Stimulated activated CD4-positive, alpha-beta T cell treated with anti-CD3 and anti-CD28 coated beads, TNF-alpha, amount 100 ng/mL, for 1 hour (primary cell): ENCODE data around the gene CTSG.
"Not testable (repeated sequence)": the region's sequence is repeated elsewhere in the genome, so short reads cannot be mapped to it uniquely, and the experiment has no call there.

Experiments used
- DNase-seq, 3 donors: peaks; one replicate each; pipeline ENCODE4 v3.0.0-alpha.2; 2020; ENCODE audit warnings: low read depth in 3 of 3, low spot score in 1 of 3

The CTSG gene, protein sequence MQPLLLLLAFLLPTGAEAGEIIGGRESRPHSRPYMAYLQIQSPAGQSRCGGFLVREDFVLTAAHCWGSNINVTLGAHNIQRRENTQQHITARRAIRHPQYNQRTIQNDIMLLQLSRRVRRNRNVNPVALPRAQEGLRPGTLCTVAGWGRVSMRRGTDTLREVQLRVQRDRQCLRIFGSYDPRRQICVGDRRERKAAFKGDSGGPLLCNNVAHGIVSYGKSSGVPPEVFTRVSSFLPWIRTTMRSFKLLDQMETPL

DNA sequence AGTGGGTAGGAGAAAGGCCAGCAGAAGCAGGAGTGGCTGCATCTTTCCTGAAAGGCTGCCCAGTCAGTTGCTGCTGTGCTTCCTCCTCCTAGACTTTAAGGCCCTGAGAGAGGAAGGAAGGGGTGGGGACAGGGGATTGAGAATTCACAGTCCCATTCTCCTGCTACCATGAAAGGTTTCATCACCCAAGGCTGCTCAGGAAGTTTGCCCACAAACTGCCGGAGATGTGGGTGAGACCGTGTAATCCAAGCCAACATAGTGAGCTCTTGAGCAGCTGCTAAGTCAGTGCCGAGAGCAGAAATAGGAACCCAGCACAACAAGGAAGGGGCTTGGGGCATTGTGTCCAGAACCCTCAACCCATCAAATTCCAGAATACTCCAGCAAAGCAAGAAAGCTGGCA lies at the start of gene CTSG:
CTSG (minus strand) TSS at position 69 of the 400 bp plus-strand sequence; CDS start at position 42, 27 bp downstream.
- DNase-seq = no peak

DNA sequence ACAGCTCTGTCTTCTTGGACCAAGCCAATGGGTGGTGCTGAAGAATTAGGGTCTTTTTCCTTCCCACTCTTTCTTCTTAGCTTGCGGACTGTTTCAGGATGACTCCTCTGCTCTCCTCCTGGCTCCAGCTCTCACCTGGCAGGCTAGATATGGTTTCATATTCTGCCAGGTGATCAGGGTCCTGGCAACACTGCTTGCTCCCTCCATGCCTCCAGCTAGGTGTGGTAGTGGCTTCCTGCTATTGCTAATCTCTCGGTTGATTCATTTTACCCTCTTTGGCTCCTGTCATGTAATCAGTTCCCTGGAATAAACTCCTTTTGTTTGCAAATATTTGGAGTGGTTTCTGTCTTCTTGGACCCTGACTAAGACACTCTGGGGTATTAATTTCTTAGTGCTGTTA lies 37.7 kb upstream of the CTSG start:
- no peak for DNase-seq

DNA sequence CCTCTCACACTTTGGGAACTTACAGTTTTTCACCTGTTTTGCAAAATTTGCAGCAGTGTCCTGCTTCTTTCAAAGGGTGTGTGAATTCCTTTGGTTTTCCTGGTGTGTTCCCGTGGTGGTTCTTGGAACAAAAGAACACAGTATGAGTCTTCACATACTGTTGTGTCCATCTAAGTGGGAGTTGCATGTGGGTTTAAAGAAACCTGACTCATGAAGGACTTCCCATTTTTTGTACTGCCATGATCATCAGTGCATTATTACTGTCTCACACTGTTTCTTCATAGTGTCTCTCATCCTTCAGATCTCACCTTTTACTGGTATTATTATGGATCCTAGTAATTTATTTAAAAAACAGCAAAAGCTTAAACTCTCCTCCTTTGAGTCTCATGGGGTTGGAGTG lies 37.2 kb upstream of the CTSG start:
- DNase-seq = no peak

DNA sequence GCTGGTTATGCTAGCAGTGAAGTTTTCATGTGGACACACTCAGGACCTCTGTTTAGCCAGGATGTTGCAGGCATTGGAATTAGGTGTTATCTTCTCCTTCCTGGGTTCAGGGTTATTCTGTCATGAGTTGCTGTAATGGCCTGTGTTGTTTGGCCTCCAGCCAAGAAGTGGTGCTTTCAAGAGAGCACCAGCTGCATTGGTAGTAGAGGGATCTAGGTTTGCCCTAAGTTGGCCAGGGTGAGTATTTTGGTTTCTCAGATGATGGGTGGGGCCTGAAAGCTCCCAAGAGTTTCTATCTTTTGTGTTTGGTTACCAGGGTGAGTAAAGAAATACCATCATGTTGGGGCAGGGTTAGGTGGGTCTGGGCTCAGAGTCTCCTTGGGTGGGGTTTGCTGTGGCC lies 36.1 kb upstream of the CTSG start:
- no peak for DNase-seq

DNA sequence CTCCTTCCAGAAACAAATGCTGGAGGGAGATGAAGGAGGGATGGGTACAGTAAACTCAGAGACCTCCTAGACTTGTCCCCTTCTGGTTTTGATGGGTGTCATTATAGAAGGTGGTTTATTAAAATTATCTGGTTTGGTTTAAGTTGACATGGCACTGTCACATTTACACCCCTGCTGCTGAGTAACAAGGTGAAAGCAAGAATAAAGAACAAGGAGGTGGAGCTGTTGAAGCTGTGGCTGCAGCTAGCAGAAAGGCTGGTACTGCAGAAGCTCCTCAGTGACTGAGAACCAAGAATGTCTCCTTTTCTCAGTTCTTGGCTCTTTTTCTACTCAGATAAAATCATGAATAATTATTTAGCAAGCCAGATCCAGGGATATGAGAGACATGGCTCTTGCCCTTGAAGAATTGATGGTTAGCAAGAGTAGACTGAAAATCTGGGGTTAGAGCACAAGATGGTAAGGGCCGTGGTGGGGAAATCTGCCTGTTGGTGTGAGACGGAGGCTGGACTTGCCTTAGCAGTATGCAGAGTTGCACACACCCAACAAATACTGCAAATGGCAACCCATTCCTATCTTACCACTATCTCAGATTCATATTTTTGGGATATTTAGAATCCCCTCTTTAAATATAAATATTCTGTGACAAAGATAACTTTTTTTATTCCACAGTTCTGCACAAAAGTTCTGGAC lies 33.8 kb upstream of the CTSG start, which contains the start of gene GZMH:
GZMH (minus strand) TSS at position 31 of the 690 bp plus-strand sequence. CDS start 72 bp downstream, outside the sequence.
- DNase-seq = no peak

DNA sequence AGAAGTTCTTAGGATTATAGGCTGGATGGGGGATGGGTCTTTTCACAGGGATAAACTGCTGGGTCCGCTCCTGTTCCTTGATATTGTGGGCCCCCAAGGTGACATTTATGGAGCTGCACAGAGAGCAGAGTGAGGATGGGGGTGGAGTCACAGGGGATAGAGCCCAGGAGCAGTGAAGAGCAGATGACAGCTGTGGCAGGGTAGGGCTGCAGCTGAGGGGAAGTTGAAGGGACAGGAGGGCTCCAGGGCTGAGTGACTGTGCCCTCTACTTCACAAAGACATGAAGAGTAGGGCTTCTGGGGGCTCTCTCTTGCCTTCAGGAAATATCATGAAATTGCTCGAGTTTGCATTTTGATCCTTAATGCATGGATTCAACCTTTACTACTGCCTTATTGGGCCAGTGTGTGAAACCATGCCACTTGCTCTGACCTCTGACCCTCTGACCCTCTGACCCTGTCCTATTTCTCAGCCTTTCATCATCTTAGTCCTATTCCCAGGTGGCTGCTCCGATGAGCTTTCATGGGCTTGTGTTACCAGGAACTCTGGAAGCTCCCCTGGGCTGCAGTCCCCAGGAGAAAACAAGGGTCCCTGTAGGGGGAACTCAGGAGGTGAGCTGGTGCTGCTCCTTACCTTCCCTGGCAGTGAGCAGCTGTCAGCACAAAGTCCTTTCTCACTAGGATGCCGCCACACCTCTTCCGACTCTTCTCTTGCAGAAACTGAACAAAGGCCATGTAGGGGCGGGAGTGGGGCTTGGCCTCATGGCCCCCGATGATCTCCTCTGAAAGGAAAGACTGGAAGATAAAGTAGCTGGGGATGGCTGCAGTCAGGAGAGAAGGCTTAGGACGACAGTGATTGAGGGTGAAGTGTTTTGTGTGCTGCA lies 31.8 kb upstream of the CTSG start:
- no peak for DNase-seq

DNA sequence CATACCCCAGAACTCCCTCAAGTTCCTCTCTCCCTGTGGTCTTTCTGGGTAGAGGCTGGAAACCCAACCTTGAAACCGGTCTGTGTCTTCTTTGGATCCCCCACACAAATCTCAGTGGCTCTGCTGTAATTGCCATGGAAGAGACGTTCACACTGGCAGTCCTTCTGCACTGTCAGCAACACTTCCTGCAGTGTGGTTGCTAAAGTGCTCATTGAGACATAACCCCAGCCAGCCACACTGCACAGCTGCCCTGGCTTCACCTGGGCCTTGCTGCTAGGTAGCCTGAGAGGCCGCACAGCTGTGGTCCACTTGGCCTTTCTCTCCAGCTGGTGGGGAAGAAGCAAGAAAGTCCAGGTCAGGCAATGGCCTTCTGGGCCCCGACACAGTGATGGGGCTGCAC lies 31.0 kb upstream of the CTSG start:
- no peak for DNase-seq

DNA sequence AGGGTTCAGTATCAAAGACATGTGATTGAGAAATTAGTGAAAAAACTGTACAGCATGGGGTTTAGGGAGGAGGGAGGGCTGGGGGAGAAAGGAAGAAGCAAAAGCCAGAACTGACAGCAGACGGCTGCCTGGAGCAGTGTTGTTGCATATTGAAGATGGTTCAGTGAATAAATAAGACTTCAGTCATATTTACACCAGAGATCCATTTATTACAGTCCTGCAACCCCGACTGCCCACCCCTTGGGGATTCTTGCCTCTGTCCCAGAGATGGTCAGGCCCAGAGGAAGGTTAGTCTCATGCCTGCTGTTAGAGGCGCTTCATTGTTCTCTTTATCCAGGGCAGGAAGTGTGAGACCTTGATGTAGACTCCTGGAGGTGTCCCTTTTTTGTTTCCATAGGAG lies 30.2 kb upstream of the CTSG start:
- DNase-seq = no peak

DNA sequence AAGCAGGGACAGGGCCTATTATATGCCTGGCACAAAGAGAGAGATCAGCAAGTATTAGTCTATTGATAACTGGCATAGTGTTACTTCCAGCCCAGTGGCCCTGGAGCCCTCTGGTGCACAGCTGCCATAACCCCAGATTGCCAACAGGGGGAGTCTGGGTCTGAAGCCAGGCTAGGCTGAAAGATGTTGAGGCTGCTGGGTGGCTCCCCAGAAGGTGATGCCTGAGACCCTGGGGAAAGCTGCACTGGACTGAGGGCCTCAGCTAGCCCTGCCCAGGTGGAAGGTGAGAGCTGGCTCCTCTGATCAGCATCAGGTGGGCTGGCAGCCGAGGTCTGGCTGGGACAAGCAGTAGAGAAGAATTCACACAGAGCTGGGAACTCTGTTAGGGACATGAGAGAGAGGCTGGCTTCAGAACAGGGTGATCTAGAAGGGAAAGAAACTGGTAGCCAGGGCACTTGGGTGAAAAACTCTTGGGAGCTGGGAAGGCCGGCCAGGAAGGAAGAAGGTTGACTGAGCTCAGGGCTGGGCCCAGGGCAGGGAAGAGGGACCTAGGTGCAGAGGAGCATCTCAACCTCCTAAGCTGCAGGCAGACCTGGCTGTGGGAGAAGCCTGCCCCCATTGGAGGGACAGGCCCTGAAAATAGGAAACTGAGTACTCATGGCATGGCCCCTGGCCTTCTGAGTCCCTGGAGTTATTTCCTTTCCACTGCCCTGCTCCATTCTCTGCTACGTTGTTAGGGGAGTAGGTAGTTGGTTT lies 29.6 kb upstream of the CTSG start:
- peak; percentile 16 to 55 (median 34) for DNase-seq

DNA sequence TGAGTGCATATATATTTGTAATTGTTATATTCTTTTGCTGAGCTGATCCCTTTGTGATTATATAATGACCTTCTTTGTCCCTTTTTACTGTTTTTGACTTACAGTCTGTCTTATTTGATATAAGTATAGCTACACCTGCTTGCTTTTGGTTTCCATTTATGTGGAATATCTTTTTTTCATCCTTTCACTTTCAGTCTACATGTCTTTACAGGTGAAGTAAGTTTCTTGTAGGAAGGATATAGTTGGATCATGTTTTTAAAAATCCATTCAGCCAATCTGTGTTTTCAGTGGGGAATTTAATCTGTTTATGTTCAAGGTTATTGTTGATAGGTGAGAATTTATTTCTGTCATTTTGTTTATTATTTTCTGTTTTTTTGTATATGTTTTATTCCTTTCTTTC lies 21.4 kb upstream of the CTSG start:
- DNase-seq = no peak

DNA sequence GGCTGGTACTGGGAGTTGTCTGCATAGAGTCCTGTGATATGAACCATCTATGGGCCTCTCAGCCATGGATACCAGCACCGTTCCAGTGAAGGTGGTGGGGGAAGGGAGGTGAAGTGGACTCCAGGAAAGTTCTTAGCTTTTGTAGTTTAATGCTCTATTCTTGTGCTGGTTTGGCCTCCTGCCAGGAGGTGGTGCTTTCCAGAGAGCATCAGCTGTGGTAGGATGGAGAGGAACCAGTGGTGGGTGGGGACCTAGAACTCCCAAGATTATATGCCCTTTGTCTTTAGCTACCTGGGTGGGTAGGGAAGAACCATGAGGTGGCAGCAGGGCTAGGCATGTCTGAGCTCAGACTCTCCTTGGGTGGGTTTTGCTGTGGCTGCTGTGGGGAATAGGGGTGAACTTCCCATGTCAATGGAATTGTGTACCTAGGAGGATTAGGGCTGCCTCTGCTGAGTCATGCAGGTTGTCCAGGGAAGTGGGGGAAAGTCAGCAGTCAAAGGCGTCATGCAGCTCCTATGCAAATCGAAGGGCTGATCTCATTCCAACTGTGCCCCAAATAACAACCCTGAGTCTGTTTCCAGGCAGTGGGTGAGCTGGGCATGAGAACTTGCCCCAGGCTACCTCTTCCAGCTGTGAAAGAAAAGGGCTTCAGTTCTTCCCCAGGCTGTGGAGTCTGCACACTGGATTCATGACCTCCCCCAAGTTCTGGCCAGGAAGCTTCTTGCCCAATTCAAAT lies 19.2 kb upstream of the CTSG start:
- no peak for DNase-seq

DNA sequence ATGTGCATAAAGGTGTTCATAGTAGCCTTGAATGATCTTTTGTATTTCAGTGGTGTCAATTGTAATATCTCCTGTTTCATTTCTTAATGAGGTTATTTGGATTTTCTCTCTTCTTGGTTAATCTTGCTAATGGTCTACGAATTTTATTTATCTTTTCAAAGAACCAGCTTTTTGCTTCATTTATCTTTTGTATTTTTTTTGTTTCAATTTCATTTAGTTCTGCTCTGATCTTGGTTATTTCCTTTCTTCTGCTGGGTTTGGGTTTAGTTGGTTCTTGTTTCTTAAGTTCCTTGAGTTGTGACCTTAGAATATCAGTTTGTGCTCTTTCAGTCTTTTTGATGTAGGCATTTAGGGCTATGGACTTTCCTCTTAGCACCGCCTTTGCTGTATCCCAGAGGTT lies 15.0 kb upstream of the CTSG start:
- not testable (repeated sequence) for DNase-seq

DNA sequence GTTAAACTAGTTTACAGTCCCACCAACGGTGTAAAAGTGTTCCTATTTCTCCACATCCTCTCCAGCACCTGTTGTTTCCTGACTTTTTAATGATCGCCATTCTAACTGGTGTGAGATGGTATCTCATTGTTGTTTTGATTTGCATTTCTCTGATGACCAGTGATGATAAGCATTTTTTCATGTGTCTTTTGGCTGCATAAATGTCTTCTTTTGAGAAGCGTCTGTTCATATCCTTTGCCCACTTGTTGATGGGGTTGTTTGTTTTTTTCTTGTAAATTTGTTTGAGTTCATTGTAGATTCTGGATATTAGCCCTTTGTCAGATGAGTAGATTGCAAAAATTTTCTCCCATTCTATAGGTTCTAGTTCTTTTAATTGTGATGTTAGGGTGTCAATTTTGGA lies 8.4 kb upstream of the CTSG start:
- DNase-seq = not testable (repeated sequence)

DNA sequence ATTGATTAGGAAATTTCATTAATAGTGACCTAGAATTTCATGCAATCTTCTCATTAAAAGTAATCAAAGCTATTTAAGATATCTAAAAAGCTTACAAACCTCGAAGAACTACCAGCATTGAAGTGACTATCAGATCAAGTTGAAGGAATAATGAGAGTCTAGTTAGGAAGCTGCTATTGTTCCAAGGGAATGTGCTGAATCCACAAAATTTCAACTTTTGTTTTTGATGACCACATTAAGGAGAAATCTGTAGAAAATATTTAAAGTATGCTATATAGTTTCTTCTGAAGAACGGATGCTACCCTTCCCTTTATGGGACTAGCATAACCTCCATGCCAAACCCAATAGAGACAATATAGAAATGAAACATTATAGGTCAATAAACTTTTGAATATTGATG lies 2.5 kb upstream of the CTSG start:
- no peak for DNase-seq

DNA sequence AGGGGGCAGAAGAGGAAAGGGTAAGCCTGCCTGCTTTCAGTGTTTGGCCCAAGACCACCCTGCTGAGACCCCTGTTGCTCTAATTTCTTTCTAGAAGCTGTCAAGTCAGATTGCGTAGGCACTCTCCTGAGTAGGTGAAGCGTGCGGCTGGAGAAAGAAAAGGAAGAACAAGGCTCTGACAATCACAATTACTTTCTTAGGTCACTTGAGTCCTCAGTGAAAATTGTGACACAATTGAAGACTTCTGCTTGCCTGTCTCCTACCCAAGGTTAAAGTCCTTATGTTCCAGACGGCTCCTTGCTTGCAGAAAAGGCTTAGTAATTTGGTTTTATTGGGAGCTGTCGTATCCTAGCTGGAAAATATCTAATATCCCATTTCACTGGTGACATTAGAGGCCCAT lies 721 bp upstream of the CTSG start:
- DNase-seq = no peak

DNA sequence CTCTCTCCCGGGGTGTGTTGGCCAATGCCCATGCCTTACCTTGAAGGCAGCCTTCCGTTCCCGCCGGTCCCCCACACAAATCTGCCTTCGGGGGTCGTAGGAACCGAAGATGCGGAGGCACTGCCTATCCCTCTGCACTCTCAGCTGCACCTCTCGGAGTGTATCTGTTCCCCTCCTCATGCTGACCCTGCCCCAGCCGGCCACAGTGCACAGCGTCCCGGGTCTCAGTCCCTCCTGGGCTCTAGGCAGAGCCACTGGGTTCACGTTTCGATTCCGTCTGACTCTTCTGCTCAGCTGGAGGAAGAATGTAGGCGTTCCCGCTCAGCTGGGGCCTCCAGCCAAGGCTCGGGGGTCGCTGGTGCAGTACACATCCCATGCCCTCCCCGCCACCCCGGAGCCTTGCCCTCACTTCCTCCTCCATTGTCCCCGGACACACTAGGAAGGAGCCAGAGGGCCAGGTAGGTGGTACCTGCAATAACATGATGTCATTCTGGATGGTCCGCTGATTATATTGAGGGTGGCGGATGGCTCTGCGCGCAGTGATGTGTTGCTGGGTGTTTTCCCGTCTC lies 1.8 kb downstream of the CTSG start:
- no peak for DNase-seq

DNA sequence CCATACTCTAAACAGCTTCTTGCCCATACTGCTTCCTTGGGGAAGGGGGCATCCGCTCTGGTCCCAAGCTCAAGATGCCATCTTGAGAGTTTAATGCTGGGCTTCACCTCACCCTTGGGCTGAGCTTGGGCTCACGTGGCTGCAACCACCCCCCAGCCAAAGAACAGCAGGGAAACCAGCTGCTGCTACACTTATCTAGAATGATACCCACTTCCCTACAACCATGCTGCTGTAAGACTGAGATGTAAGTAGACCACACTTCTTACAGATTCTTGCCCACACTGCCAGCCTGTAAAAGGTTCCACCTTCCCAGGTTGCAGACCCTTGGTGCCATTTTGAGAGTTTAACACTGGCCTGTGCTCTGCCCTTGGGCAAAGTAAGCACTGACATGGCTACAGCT lies 9.7 kb downstream of the CTSG start:
- no peak for DNase-seq

DNA sequence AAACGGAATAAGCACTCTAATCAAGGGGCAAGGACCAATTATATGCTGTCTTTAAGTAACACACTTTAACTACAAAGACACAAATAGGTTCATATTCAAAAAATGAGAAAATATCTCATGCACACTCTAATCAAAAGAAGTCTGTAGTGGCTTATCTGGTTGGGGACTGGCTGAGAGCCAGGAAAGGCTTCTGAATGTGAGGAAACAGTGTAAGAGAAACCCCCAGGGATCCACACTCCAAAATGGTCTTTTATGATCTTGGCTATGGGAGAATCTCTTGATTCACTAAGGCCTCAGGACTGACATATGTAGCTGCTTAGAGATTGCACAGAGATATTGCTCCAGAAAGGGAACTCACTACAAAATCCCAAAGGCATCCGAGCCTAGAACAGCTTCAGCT lies 10.3 kb downstream of the CTSG start:
- no peak for DNase-seq

DNA sequence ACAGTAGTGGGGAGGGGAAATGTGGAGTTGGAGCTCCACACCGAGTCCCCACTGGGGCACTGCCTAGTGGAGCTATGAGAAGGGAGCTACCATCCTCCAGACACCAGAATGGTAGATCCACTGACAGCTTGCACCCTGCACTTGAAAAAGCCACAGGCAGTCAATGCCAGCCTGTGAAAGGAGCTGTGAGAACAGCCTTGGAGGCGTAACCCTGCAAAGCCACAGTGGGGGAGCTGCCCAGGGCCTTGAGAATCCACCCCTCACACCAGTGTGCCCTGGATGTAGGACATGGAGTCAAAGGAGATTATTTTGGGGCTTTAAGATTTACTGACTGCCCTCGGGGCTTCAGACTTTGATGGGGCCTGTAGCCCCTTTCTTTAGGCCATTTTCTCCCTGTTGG lies 12.5 kb downstream of the CTSG start:
- DNase-seq = no peak

DNA sequence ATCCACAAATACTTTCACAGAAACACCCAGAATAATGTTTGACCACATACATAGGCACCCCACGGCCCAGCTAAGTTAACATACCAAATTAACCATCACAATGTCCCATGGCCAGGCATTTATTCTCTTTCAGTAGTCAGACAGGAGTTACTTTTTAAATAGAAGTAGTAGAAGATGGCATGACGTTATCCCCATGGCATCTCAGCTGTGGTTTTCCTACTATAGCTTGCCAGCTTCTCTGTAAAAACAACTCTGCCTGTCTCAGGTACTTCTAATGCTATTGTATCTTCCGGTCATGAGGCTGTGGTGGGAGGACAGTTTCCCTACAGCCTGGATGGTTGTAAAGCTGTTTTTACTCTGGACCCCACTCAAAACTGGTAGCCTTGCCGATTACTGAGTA lies 19.3 kb downstream of the CTSG start:
- DNase-seq = no peak
